GM19438 (cell line): ENCODE results near the gene OR4A16.

Experiments used
- ATAC-seq: cut with Tn5 transposase; IDR thresholded peaks from one replicate; pipeline ENCODE4 v1.9.1; 2021; ENCODE audit warnings: low read depth; ENCODE audit not compliant: unreplicated experiment

Gene OR4A16

GRCh38 chr11:55342901-55343300 lies at the start of gene OR4A16:
TSS of gene OR4A16 (plus strand) at chr11:55343201. CDS start at chr11:55343201, 0 bp downstream.
- no peak for ATAC-seq

GRCh38 chr11:55324500-55324899 lies 18.5 kb upstream of the OR4A16 start:
- ATAC-seq, result no peak

- no peak for ATAC-seq
Measured at GRCh38 chr11:55345306-55345705, 2.3 kb downstream of the OR4A16 start.

- no peak for ATAC-seq
Measured at GRCh38 chr11:55349032-55349431, 6.0 kb downstream of the OR4A16 start.

- ATAC-seq, result no peak
Measured at GRCh38 chr11:55357560-55358184, 14.7 kb downstream of the OR4A16 start.

- ATAC-seq, result no peak
Measured at GRCh38 chr11:55367674-55368073, 24.7 kb downstream of the OR4A16 start, which contains the start of gene OR4A15. TSS of gene OR4A15 (plus strand) at chr11:55367974. CDS start at chr11:55367974, 0 bp downstream.
